Peyer's patch (tissue), 4 donors: ENCODE data around the gene KIF2A. TPM values are rescaled to one million over a fixed set of nuclear protein-coding genes. Genes with fewer than 3 reads are reported as not detected.

Experiments used
- DNase-seq, 3 donors: peaks; one replicate each; pipeline ENCODE4 v3.0.0-alpha.2; 2017 to 2019
- H3K27ac ChIP-seq, 4 donors: fragments of 200-600 bp; sonication (generic); one replicate each; pipeline ENCODE4 v1.5.1; 2016 to 2019
- H3K27me3 ChIP-seq, 2 donors: fragments of 200-600 bp; sonication (generic); one replicate each; pipeline ENCODE4 v1.5.1; 2019
- H3K36me3 ChIP-seq, 3 donors: fragments of 200-600 bp; sonication (generic); one replicate each; pipeline ENCODE4 v1.5.1; 2016 to 2019
- H3K4me1 ChIP-seq, 4 donors: fragments of 200-600 bp; sonication (generic); one replicate each; pipeline ENCODE4 v1.5.1; 2016 to 2019
- H3K4me3 ChIP-seq, 4 donors: fragments of 200-600 bp; sonication (generic); 1 replicate in 3 of 4; 2 replicates in 1 of 4; pipeline ENCODE4 v1.5.1; 2016 to 2019; ENCODE audit warnings: mild to moderate bottlenecking in 1 of 4
- H3K9me3 ChIP-seq, 4 donors: fragments of 200-600 bp; sonication (generic); one replicate each; pipeline ENCODE4 v1.5.1; 2016 to 2019; ENCODE audit warnings: mild to moderate bottlenecking in 1 of 4
- CTCF ChIP-seq, 6 experiments: fragments of 450-650 bp in 4 of 6; fragments of 200-600 bp in 2 of 6; sonication (generic) in 1 of 6; IDR thresholded peaks; one replicate each; pipeline ENCODE4 v1.5.1; 2017 to 2019; ENCODE audit warnings: antibody characterized with exemption in 6 of 6, mild to moderate bottlenecking in 3 of 6, moderate library complexity in 1 of 6
- POLR2A ChIP-seq, 2 donors: fragments of 450-650 bp; IDR thresholded peaks; one replicate each; pipeline ENCODE4 v1.5.1; 2017; ENCODE audit warnings: antibody characterized with exemption in 2 of 2, mild to moderate bottlenecking in 2 of 2, moderate library complexity in 2 of 2
- total RNA-seq, 4 donors: library from RNA; depleted of rRNA; stranded (reverse); fragments of >200 nt; gene quantifications; one replicate each; pipeline ENCODE4 v1.1.0, GENCODE V29; 2016

KIF2A gene
- total RNA-seq, 4 donors from 2014 or later, result 38.3 to 71.8 (median 41.6) TPM

GRCh38 chr5:62310426-62311143 lies 4.6 kb downstream of the KIF2A start:
- Histone ChIP-seq H3K36me3 (no peaks in the 10 kb centered on the region), H3K4me1 (peaks cover 0 to 26% (median 3%) of the 10 kb centered on the region in 4 donors), H3K27me3 (no peaks in the 10 kb centered on the region), H3K27ac (no peak overlapping the region), H3K9me3 (no peaks in the 10 kb centered on the region), H3K4me3 (no peak overlapping the region)
- DNase-seq, result no peak
- TF ChIP-seq POLR2A (IDR thresholded peaks at IDR 0.05) (no peak), CTCF (IDR thresholded peaks at IDR 0.05) (no peak)

GRCh38 chr5:62312036-62312435 lies 6.0 kb downstream of the KIF2A start:
- Histone ChIP-seq H3K27me3 (no peaks in the 10 kb centered on the region), H3K36me3 (no peaks in the 10 kb centered on the region), H3K27ac (peak overlapping the region in 1 of 4 donors; percentile 36), H3K9me3 (no peaks in the 10 kb centered on the region), H3K4me1 (peaks cover 0 to 28% (median 3%) of the 10 kb centered on the region in 4 donors), H3K4me3 (no peak overlapping the region)
- DNase-seq, result no peak
- TF ChIP-seq POLR2A (IDR thresholded peaks at IDR 0.05), result no peak
- TF ChIP-seq CTCF (IDR thresholded peaks at IDR 0.05), result no peak

GRCh38 chr5:62312674-62313073 lies 6.7 kb downstream of the KIF2A start:
- no peak overlapping the region for H3K4me3 ChIP-seq
- no peaks in the 10 kb centered on the region for H3K36me3 ChIP-seq
- TF ChIP-seq POLR2A (IDR thresholded peaks at IDR 0.05), result no peak
- no peak for TF ChIP-seq CTCF (IDR thresholded peaks at IDR 0.05)
- no peak for DNase-seq
- no peaks in the 10 kb centered on the region for H3K27me3 ChIP-seq
- H3K27ac ChIP-seq, result peak overlapping the region in 1 of 4 donors; percentile 36
- peaks cover 0 to 24% (median 1%) of the 10 kb centered on the region in 4 donors for H3K4me1 ChIP-seq
- no peaks in the 10 kb centered on the region for H3K9me3 ChIP-seq

- Histone ChIP-seq H3K27me3 (no peaks in the 10 kb centered on the region), H3K36me3 (no peaks in the 10 kb centered on the region), H3K4me3 (no peak overlapping the region), H3K27ac (no peak overlapping the region), H3K4me1 (peaks cover 0 to 17% (median 1%) of the 10 kb centered on the region in 4 donors), H3K9me3 (no peaks in the 10 kb centered on the region)
- TF ChIP-seq POLR2A (IDR thresholded peaks at IDR 0.05), result no peak
- no peak for TF ChIP-seq CTCF (IDR thresholded peaks at IDR 0.05)
- DNase-seq, result no peak
These were observed 8.3 kb downstream of the KIF2A start for GRCh38 chr5:62314213-62314830.

GRCh38 chr5:62315376-62316175 lies 9.6 kb downstream of the KIF2A start:
- H3K27me3 ChIP-seq, result no peaks in the 10 kb centered on the region
- no peak for DNase-seq
- H3K36me3 ChIP-seq, result no peaks in the 10 kb centered on the region
- H3K9me3 ChIP-seq, result no peaks in the 10 kb centered on the region
- no peak overlapping the region for H3K27ac ChIP-seq
- TF ChIP-seq CTCF (IDR thresholded peaks at IDR 0.05), result no peak
- peaks cover 0 to 17% (median 1%) of the 10 kb centered on the region in 4 donors for H3K4me1 ChIP-seq
- H3K4me3 ChIP-seq, result no peak overlapping the region
